ENCODE results near the gene PRCC. TPM values are rescaled to one million over a fixed set of nuclear protein-coding genes. Genes with fewer than 3 reads are reported as not detected.

The PRCC gene
- total RNA-seq, 2 donors from 2014 or later: 108 to 111 TPM

- H3K9ac ChIP-seq (ENCODE audit: extremely low read depth, low read length, poor library complexity, severe bottlenecking): no peak overlapping the region
- no peaks in the 10 kb centered on the region for H3K27me3 Mint-ChIP-seq (ENCODE audit: insufficient read depth)
- H3K4me3 Mint-ChIP-seq: no peak overlapping the region
- H3K4me1 Mint-ChIP-seq: no peaks in the 10 kb centered on the region
- H3K27ac Mint-ChIP-seq: no peak overlapping the region
- no peaks in the 10 kb centered on the region for H3K9me3 Mint-ChIP-seq
- DNase-seq: no peak
- WGBS, 2 experiments (ENCODE audit: insufficient coverage in 1 of 2, insufficient read length in 1 of 2): 95 to 96% methylated on average over 16 to 20 of the region's 20 CpGs
- no peak overlapping the region for H3K27ac ChIP-seq (ENCODE audit: low read depth, low read length)
- H3K4me3 ChIP-seq (ENCODE audit: low read length): no peak overlapping the region
- no peaks in the 10 kb centered on the region for H3K9me3 ChIP-seq (ENCODE audit: control insufficient read depth, low read length)
- peaks cover 31% of the 10 kb centered on the region for H3K36me3 Mint-ChIP-seq (ENCODE audit: low read depth)
- TF ChIP-seq, protein P1, sequence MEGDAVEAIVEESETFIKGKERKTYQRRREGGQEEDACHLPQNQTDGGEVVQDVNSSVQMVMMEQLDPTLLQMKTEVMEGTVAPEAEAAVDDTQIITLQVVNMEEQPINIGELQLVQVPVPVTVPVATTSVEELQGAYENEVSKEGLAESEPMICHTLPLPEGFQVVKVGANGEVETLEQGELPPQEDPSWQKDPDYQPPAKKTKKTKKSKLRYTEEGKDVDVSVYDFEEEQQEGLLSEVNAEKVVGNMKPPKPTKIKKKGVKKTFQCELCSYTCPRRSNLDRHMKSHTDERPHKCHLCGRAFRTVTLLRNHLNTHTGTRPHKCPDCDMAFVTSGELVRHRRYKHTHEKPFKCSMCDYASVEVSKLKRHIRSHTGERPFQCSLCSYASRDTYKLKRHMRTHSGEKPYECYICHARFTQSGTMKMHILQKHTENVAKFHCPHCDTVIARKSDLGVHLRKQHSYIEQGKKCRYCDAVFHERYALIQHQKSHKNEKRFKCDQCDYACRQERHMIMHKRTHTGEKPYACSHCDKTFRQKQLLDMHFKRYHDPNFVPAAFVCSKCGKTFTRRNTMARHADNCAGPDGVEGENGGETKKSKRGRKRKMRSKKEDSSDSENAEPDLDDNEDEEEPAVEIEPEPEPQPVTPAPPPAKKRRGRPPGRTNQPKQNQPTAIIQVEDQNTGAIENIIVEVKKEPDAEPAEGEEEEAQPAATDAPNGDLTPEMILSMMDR (conservative IDR thresholded peaks at IDR 0.05): no peak
- peaks cover 28% of the 10 kb centered on the region for H3K36me3 ChIP-seq (ENCODE audit: control insufficient read depth, insufficient read depth, low read length)
- H3K4me1 ChIP-seq (ENCODE audit: control insufficient read depth, insufficient read depth, low read length): peaks cover 5% of the 10 kb centered on the region
- H3K27me3 ChIP-seq (ENCODE audit: control insufficient read depth, insufficient read depth, low read length, poor library complexity, severe bottlenecking): no peaks in the 10 kb centered on the region
Measured at GRCh38 chr1:156733989-156734584, 33.2 kb upstream of the PRCC start.

- DNase-seq: no peak
- peaks cover 54% of the 10 kb centered on the region for H3K36me3 ChIP-seq (ENCODE audit: control insufficient read depth, insufficient read depth, low read length)
- Mint-ChIP-seq H3K4me1 (peaks cover 16% of the 10 kb centered on the region), H3K9me3 (no peaks in the 10 kb centered on the region), H3K36me3 (ENCODE audit: low read depth) (peaks cover 38% of the 10 kb centered on the region), H3K27ac (no peak overlapping the region), H3K27me3 (ENCODE audit: insufficient read depth) (no peaks in the 10 kb centered on the region), H3K4me3 (no peak overlapping the region)
- no peak overlapping the region for H3K4me3 ChIP-seq (ENCODE audit: low read length)
- TF ChIP-seq, protein P1 (conservative IDR thresholded peaks at IDR 0.05): no peak
- H3K4me1 ChIP-seq (ENCODE audit: control insufficient read depth, insufficient read depth, low read length): no peaks in the 10 kb centered on the region
- H3K27ac ChIP-seq (ENCODE audit: low read depth, low read length): no peak overlapping the region
- WGBS, 2 experiments (ENCODE audit: insufficient coverage in 1 of 2, insufficient read length in 1 of 2): 95 to 100% methylated on average over 7 to 10 of the region's 10 CpGs
- H3K9ac ChIP-seq (ENCODE audit: extremely low read depth, low read length, poor library complexity, severe bottlenecking): no peak overlapping the region
- H3K27me3 ChIP-seq (ENCODE audit: control insufficient read depth, insufficient read depth, low read length, poor library complexity, severe bottlenecking): no peaks in the 10 kb centered on the region
- no peaks in the 10 kb centered on the region for H3K9me3 ChIP-seq (ENCODE audit: control insufficient read depth, low read length)
Measured at GRCh38 chr1:156738407-156738806, 28.9 kb upstream of the PRCC start.

DNA sequence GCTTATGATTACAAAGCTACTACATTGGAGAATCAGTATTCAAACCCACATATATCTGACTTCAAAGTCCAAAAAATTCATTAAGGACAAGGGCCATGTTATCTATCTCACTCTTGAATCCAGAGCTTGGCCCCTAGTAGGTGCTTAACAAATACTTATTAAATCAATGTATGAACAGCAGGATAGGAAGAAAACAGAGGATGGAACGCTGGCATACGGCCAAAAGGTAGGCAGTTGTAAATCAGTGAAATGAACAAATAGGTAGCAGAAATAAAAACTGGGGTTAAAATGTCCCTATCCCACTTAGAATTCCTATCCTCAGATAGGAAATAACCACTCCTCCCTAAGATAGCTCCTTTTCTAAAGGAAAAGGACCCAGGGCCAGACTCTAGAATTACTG is 28.4 kb upstream of the PRCC start:
- no peaks in the 10 kb centered on the region for H3K27me3 ChIP-seq (ENCODE audit: control insufficient read depth, insufficient read depth, low read length, poor library complexity, severe bottlenecking)
- Mint-ChIP-seq H3K36me3 (ENCODE audit: low read depth) (peaks cover 39% of the 10 kb centered on the region), H3K27me3 (ENCODE audit: insufficient read depth) (no peaks in the 10 kb centered on the region), H3K9me3 (no peaks in the 10 kb centered on the region), H3K4me1 (peaks cover 16% of the 10 kb centered on the region), H3K4me3 (no peak overlapping the region), H3K27ac (no peak overlapping the region)
- 95 to 100% methylated on average over 1 to 2 of the region's 2 CpGs for WGBS, 2 experiments (ENCODE audit: insufficient coverage in 1 of 2, insufficient read length in 1 of 2)
- TF ChIP-seq, protein P1 (conservative IDR thresholded peaks at IDR 0.05): no peak
- H3K36me3 ChIP-seq (ENCODE audit: control insufficient read depth, insufficient read depth, low read length): peaks cover 59% of the 10 kb centered on the region
- no peak overlapping the region for H3K9ac ChIP-seq (ENCODE audit: extremely low read depth, low read length, poor library complexity, severe bottlenecking)
- H3K27ac ChIP-seq (ENCODE audit: low read depth, low read length): no peak overlapping the region
- DNase-seq: no peak
- no peaks in the 10 kb centered on the region for H3K4me1 ChIP-seq (ENCODE audit: control insufficient read depth, insufficient read depth, low read length)
- H3K9me3 ChIP-seq (ENCODE audit: control insufficient read depth, low read length): no peaks in the 10 kb centered on the region
- H3K4me3 ChIP-seq (ENCODE audit: low read length): no peak overlapping the region
